Astrocyte of the cerebellum (primary cell): ENCODE results near the gene GREB1L.

Experiments
- DNase-seq: peaks from one replicate; pipeline ENCODE4 v3.0.0-alpha.2; 2011; ENCODE audit warnings: low read depth
- H3K4me3 ChIP-seq: 2 replicates; pipeline ENCODE4 v1.5.1; 2011; ENCODE audit warnings: mild to moderate bottlenecking, low read depth, low read length, moderate library complexity
- in situ Hi-C: cut with HindIII; loops from 2 replicates; pipeline ENCODE4 v1.10.0; 2017; ENCODE audit warnings: low sequenced_read_pairs
- TF ChIP-seq, protein P1 (sequence below): IDR thresholded peaks from 2 replicates; pipeline ENCODE4 v1.5.1; 2012; ENCODE audit warnings: low read length, low read depth, moderate library complexity, mild to moderate bottlenecking; ENCODE audit errors: missing control alignments

Gene GREB1L

GRCh38 chr18:21481739-21482138 is 239.7 kb downstream of the GREB1L start:
- in situ Hi-C loops: no loop called here
- TF ChIP-seq, protein P1, sequence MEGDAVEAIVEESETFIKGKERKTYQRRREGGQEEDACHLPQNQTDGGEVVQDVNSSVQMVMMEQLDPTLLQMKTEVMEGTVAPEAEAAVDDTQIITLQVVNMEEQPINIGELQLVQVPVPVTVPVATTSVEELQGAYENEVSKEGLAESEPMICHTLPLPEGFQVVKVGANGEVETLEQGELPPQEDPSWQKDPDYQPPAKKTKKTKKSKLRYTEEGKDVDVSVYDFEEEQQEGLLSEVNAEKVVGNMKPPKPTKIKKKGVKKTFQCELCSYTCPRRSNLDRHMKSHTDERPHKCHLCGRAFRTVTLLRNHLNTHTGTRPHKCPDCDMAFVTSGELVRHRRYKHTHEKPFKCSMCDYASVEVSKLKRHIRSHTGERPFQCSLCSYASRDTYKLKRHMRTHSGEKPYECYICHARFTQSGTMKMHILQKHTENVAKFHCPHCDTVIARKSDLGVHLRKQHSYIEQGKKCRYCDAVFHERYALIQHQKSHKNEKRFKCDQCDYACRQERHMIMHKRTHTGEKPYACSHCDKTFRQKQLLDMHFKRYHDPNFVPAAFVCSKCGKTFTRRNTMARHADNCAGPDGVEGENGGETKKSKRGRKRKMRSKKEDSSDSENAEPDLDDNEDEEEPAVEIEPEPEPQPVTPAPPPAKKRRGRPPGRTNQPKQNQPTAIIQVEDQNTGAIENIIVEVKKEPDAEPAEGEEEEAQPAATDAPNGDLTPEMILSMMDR: no peak
- no peak for DNase-seq
- H3K4me3 ChIP-seq: no peak overlapping the region

DNA sequence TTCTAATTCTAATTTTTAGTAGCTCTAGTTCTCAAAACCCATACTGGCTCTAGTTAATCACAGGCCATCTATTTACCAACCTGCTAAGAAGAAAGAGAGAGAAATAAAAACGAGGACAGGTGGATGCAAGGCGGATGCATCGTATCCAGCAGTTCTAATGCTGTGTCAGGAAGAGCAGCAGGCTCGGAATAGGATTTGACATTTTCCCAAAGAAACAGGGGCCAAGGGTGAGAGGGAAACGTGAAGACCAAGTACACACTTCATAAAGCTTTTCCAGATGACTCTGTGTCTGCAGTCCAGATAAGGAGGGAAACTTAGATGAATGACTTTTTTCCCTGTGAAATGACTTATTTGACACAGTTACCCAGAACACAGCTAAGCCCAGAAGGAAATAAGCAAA is 241.0 kb downstream of the GREB1L start:
- in situ Hi-C loops: no loop called here
- TF ChIP-seq, protein P1: no peak
- H3K4me3 ChIP-seq: no peak overlapping the region
- DNase-seq: no peak

GRCh38 chr18:21484851-21485636 is 243.0 kb downstream of the GREB1L start:
- no peak overlapping the region for H3K4me3 ChIP-seq
- DNase-seq: no peak
- TF ChIP-seq, protein P1: no peak
- in situ Hi-C loops: loop anchor here (5.0 kb wide), 1 partner anchor 37 kb away; no protein-coding TSS in a partner anchor

- in situ Hi-C loops: loop anchor here (5.0 kb wide), 1 partner anchor 35 kb away; no protein-coding TSS in a partner anchor
- no peak for DNase-seq
- no peak overlapping the region for H3K4me3 ChIP-seq
- TF ChIP-seq, protein P1: no peak
Measured at GRCh38 chr18:21486905-21487437, 244.9 kb downstream of the GREB1L start.

GRCh38 chr18:21489119-21489750 is 247.2 kb downstream of the GREB1L start:
- in situ Hi-C loops: loop anchor here (5.0 kb wide), 1 partner anchor 33 kb away; no protein-coding TSS in a partner anchor
- TF ChIP-seq, protein P1: peak; percentile 76
- peak; percentile 26 for DNase-seq
- no peak overlapping the region for H3K4me3 ChIP-seq

GRCh38 chr18:21489919-21490495 is 248.0 kb downstream of the GREB1L start:
- in situ Hi-C loops: loop anchor here (5.0 kb wide), 1 partner anchor 32 kb away; no protein-coding TSS in a partner anchor
- no peak for DNase-seq
- TF ChIP-seq, protein P1: no peak
- H3K4me3 ChIP-seq: no peak overlapping the region
